Sigmoid colon (tissue), 7 donors: Measurements from ENCODE around the gene SPEF2. TPM values are rescaled to one million over a fixed set of nuclear protein-coding genes. Genes with fewer than 3 reads are reported as not detected.
"Not testable (repeated sequence)": the region's sequence is repeated elsewhere in the genome, so short reads cannot be mapped to it uniquely, and the experiment has no call there.

Experiments
- DNase-seq: peaks from one replicate; pipeline ENCODE4 v3.0.0-alpha.2; 2019
- H3K27ac ChIP-seq, 4 donors: fragments of 200-600 bp; sonication (generic); one replicate each; pipeline ENCODE4 v1.5.1; 2016 to 2019; ENCODE audit warnings: mild to moderate bottlenecking in 1 of 4
- H3K27me3 ChIP-seq, 3 donors: fragments of 200-600 bp; sonication (generic); one replicate each; pipeline ENCODE4 v1.5.1; 2019; ENCODE audit warnings: mild to moderate bottlenecking in 1 of 3
- H3K36me3 ChIP-seq, 4 donors: fragments of 200-600 bp; sonication (generic); one replicate each; pipeline ENCODE4 v1.5.1; 2016 to 2019
- H3K4me1 ChIP-seq, 4 donors: fragments of 200-600 bp; sonication (generic); one replicate each; pipeline ENCODE4 v1.5.1; 2017 to 2019
- H3K4me3 ChIP-seq, 4 donors: fragments of 200-600 bp; sonication (generic); one replicate each; pipeline ENCODE4 v1.5.1; 2017 to 2019; ENCODE audit warnings: mild to moderate bottlenecking in 2 of 4, moderate library complexity in 1 of 4
- H3K9me3 ChIP-seq, 4 donors: fragments of 200-600 bp in 3 of 4; sonication (generic) in 3 of 4; one replicate each; pipeline versions ENCODE4 v1.5.1 to v1.6.1; 2013 to 2019
- EP300 ChIP-seq, 4 donors: sonication (generic); formaldehyde crosslinking; IDR thresholded peaks; one replicate each; pipeline ENCODE4 v1.6.1; 2017; ENCODE audit warnings: antibody characterized with exemption in 4 of 4
- POLR2A ChIP-seq, 2 donors: fragments of 450-650 bp; IDR thresholded peaks; one replicate each; pipeline ENCODE4 v1.6.1; 2016; ENCODE audit warnings: antibody characterized with exemption in 2 of 2, mild to moderate bottlenecking in 2 of 2, moderate library complexity in 2 of 2
- POLR2AphosphoS5 ChIP-seq, 4 donors: sonication (generic); formaldehyde crosslinking; IDR thresholded peaks; one replicate each; pipeline ENCODE4 v1.6.1; 2017; ENCODE audit warnings: antibody characterized with exemption in 4 of 4
- WGBS, 2 donors: extraction: QIAGEN DNeasy Blood & Tissue Kit; methylation state at CpG; one replicate each; pipeline ENCODE4 v1.1.7; 2013; 5-methylcytosine and 5-hydroxymethylcytosine counted together
- intact Hi-C: fragments of 100-400 bp; cut with DNase I; formaldehyde crosslinking; loops from one replicate; pipeline ENCODE4 v1.15.1; 2023
- polyA plus RNA-seq, 3 donors: library from polyadenylated mRNA; stranded (reverse); fragments of 200-250 nt; gene quantifications; one replicate each; pipeline ENCODE4 v1.2.3, GENCODE V29; 2013
- total RNA-seq, 4 donors: library from RNA; depleted of rRNA; stranded (reverse); fragments of >200 nt; gene quantifications; one replicate each; pipeline ENCODE4 v1.1.0, GENCODE V29; 2016
- TF ChIP-seq, protein P1 (sequence below), 4 experiments: fragments of 450-650 bp in 3 of 4; fragments of 200-600 bp in 1 of 4; IDR thresholded peaks; one replicate each; pipeline ENCODE4 v1.5.1; 2016 to 2019; ENCODE audit warnings: antibody characterized with exemption in 4 of 4, mild to moderate bottlenecking in 3 of 4, moderate library complexity in 2 of 4
- donor health status: healthy with polysubstance abuse.
- donor health status: Bipolar disorder and iron deficiency.
- donor health status: healthy.

The SPEF2 gene
- total and polyA plus RNA-seq, 7 donors, result 0.92 to 5.5 (median 3.6) TPM

- WGBS, 2 donors, result 81% methylated on average over 7 of the region's 7 CpGs
- H3K9me3 ChIP-seq, result no peaks in the 10 kb centered on the region
- no peak overlapping the region for H3K4me3 ChIP-seq
- no peak for DNase-seq
- H3K36me3 ChIP-seq, result no peaks in the 10 kb centered on the region
- H3K27ac ChIP-seq, result no peak overlapping the region
- no peaks in the 10 kb centered on the region for H3K4me1 ChIP-seq
- no peak for TF ChIP-seq POLR2A (IDR thresholded peaks at IDR 0.05)
- no peak for TF ChIP-seq EP300 (IDR thresholded peaks at IDR 0.05)
- no peak for TF ChIP-seq POLR2AphosphoS5 (IDR thresholded peaks at IDR 0.05)
- TF ChIP-seq, protein P1, sequence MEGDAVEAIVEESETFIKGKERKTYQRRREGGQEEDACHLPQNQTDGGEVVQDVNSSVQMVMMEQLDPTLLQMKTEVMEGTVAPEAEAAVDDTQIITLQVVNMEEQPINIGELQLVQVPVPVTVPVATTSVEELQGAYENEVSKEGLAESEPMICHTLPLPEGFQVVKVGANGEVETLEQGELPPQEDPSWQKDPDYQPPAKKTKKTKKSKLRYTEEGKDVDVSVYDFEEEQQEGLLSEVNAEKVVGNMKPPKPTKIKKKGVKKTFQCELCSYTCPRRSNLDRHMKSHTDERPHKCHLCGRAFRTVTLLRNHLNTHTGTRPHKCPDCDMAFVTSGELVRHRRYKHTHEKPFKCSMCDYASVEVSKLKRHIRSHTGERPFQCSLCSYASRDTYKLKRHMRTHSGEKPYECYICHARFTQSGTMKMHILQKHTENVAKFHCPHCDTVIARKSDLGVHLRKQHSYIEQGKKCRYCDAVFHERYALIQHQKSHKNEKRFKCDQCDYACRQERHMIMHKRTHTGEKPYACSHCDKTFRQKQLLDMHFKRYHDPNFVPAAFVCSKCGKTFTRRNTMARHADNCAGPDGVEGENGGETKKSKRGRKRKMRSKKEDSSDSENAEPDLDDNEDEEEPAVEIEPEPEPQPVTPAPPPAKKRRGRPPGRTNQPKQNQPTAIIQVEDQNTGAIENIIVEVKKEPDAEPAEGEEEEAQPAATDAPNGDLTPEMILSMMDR (IDR thresholded peaks at IDR 0.05), result no peak
- no peaks in the 10 kb centered on the region for H3K27me3 ChIP-seq
- intact Hi-C loops, result no loop called here
Observed at GRCh38 chr5:35835796-35836742, 218.4 kb downstream of the SPEF2 start.

DNA sequence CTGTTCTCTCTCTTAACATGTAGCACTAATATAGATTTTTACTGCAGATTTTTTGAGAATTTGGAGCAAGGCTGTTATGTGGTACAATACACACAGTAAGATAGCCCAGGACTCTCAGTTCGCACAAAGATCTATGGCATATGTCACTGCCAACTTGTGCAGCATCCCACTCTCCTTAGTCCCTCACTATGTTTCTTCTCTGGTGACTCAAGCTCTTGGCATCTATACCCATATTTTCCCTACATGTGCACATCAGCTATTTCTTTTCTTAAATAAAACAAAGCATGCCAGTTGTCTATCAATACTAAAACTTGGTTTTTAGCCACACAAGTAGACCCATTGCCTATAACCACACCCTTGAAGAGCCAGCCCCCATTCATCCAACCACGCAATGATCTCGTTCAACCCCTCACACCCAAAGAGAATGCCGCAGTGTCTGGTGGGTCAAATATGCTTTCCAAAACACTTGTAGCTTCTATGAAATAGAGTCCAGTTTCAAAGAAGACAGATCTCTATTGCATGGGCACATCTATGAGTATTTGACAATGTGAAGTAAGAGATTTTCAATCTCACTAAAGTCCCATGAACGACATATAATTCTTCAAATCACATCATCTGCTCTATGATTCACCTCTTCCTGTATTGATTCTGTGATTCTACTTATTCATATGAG is 220.8 kb downstream of the SPEF2 start:
- Histone ChIP-seq H3K9me3 (no peaks in the 10 kb centered on the region), H3K36me3 (no peaks in the 10 kb centered on the region), H3K4me3 (no peak overlapping the region), H3K27ac (no peak overlapping the region), H3K27me3 (no peaks in the 10 kb centered on the region), H3K4me1 (no peaks in the 10 kb centered on the region)
- intact Hi-C loops, result no loop called here
- WGBS, 2 donors, result 90 to 91% methylated on average over 5 of the region's 5 CpGs
- TF ChIP-seq POLR2A (IDR thresholded peaks at IDR 0.05) (no peak), EP300 (IDR thresholded peaks at IDR 0.05) (no peak), POLR2AphosphoS5 (IDR thresholded peaks at IDR 0.05) (no peak)
- TF ChIP-seq, protein P1 (IDR thresholded peaks at IDR 0.05), result no peak
- no peak for DNase-seq

DNA sequence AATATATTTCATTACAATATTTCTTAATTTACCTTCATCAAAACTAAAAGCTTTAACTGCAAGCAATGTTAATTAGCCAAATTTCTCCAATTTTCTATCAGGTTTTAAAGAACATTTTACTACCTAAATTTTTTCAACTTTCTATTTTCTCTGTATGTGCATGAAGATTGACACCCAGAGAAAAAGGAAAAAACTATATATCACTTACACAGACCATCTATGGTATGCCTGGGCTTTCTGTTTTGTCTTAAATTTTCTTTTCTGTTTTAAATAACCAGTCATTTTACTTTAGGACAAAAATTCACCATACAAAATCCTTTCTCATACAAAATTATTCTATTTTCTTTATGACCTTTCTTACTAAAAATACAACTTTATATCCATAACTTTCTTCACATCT is 225.2 kb downstream of the SPEF2 start:
- TF ChIP-seq, protein P1 (IDR thresholded peaks at IDR 0.05), result no peak
- no peak for TF ChIP-seq POLR2AphosphoS5 (IDR thresholded peaks at IDR 0.05)
- TF ChIP-seq EP300 (IDR thresholded peaks at IDR 0.05), result no peak
- TF ChIP-seq POLR2A (IDR thresholded peaks at IDR 0.05), result no peak
- intact Hi-C loops, result no loop called here
- Histone ChIP-seq H3K4me3 (no peak overlapping the region), H3K9me3 (no peaks in the 10 kb centered on the region), H3K36me3 (no peaks in the 10 kb centered on the region), H3K4me1 (no peaks in the 10 kb centered on the region), H3K27me3 (no peaks in the 10 kb centered on the region), H3K27ac (no peak overlapping the region)
- DNase-seq, result no peak

GRCh38 chr5:35845508-35845907 is 227.8 kb downstream of the SPEF2 start:
- intact Hi-C loops, H3K9me3 ChIP-seq, H3K36me3 ChIP-seq, H3K4me3 ChIP-seq, H3K4me1 ChIP-seq, H3K27ac ChIP-seq, H3K27me3 ChIP-seq, DNase-seq: not testable (repeated sequence)
- WGBS, 2 donors, result 78 to 85% methylated on average over 2 of the region's 2 CpGs

DNA sequence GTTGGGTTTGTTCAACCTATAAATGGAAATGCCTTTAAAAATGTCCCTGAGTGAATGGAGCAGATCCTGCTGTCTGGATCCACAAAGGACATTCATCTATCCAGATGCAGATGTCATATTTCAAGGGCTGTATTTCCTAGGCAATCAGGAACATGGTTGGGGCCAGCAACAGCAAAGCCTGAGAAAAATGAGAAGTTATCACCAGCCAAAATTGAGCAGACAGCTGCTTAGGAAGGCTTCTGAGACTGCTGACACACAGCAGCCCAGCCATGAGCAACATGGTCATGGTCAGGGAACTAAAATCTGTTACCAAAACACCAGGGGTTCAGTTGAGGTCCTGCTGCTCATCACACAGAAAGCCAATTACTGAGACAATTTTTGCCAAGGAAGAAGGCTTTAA is 229.8 kb downstream of the SPEF2 start:
- H3K9me3 ChIP-seq, result no peaks in the 10 kb centered on the region
- H3K4me1 ChIP-seq, result peaks cover 0 to 5% (median 0%) of the 10 kb centered on the region in 4 donors
- no peak for DNase-seq
- TF ChIP-seq POLR2AphosphoS5 (IDR thresholded peaks at IDR 0.05) (no peak), POLR2A (IDR thresholded peaks at IDR 0.05) (no peak), EP300 (IDR thresholded peaks at IDR 0.05) (no peak)
- TF ChIP-seq, protein P1 (IDR thresholded peaks at IDR 0.05), result no peak
- no peak overlapping the region for H3K27ac ChIP-seq
- H3K27me3 ChIP-seq, result no peaks in the 10 kb centered on the region
- no peaks in the 10 kb centered on the region for H3K36me3 ChIP-seq
- no peak overlapping the region for H3K4me3 ChIP-seq
- intact Hi-C loops, result no loop called here
